ENCODE measurements around the gene FOCAD. TPM values are rescaled to one million over a fixed set of nuclear protein-coding genes. Genes with fewer than 3 reads are reported as not detected.

FOCAD gene
- total and polyA plus RNA-seq, 12 donors: 11.7 to 41.3 (median 31.2) TPM

DNA sequence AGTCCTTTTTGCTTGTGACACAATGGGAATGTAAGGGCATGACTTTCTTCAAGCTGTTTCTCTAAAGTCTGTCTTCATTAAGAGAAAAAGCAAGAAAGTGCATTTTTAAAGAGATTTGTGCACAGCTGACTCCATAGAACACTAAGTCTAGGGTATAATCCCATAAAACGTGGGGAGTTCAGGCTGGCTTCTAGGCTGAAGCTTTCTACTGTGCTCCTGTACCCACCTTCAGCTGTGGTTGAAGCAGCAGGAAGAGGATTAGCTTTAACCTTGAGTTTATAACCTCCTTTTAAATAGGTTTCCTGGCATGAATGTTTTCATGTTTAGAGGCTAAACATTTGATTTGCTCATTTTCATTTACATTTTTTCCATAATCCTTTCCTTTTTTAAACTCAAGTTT lies 220.9 kb downstream of the FOCAD start:
- WGBS, 2 donors: 77 to 90% methylated on average over 1 of the region's 1 CpG
- intact Hi-C loops (cut with DNase I): no loop called here

GRCh38 chr9:20906326-20906725 lies 222.3 kb downstream of the FOCAD start:
- ATAC-seq (no peak), DNase-seq (no peak)
- intact Hi-C loops (cut with DNase I): no loop called here
- Histone ChIP-seq H3K9me3 (no peaks in the 10 kb centered on the region), H3K27ac (no peak overlapping the region), H3K27me3 (no peaks in the 10 kb centered on the region), H3K4me1 (no peaks in the 10 kb centered on the region), H3K36me3 (peaks cover 0 to 16% (median 0%) of the 10 kb centered on the region in 9 donors), H3K4me3 (no peak overlapping the region)
- TF ChIP-seq, protein P1, sequence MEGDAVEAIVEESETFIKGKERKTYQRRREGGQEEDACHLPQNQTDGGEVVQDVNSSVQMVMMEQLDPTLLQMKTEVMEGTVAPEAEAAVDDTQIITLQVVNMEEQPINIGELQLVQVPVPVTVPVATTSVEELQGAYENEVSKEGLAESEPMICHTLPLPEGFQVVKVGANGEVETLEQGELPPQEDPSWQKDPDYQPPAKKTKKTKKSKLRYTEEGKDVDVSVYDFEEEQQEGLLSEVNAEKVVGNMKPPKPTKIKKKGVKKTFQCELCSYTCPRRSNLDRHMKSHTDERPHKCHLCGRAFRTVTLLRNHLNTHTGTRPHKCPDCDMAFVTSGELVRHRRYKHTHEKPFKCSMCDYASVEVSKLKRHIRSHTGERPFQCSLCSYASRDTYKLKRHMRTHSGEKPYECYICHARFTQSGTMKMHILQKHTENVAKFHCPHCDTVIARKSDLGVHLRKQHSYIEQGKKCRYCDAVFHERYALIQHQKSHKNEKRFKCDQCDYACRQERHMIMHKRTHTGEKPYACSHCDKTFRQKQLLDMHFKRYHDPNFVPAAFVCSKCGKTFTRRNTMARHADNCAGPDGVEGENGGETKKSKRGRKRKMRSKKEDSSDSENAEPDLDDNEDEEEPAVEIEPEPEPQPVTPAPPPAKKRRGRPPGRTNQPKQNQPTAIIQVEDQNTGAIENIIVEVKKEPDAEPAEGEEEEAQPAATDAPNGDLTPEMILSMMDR (IDR thresholded peaks at IDR 0.05): no peak
- WGBS, 2 donors: 93 to 97% methylated on average over 1 of the region's 1 CpG

More for the DNA sequence above, 220.9 kb downstream of the FOCAD start:
- no peaks in the 10 kb centered on the region for H3K27me3 ChIP-seq
- no peaks in the 10 kb centered on the region for H3K4me1 ChIP-seq
- no peak overlapping the region for H3K27ac ChIP-seq
- H3K4me3 ChIP-seq: no peak overlapping the region
- ATAC-seq (no peak), DNase-seq (no peak)
- H3K9me3 ChIP-seq: no peaks in the 10 kb centered on the region
- peaks cover 0 to 16% (median 0%) of the 10 kb centered on the region in 9 donors for H3K36me3 ChIP-seq
- TF ChIP-seq, protein P1 (IDR thresholded peaks at IDR 0.05): no peak

DNA sequence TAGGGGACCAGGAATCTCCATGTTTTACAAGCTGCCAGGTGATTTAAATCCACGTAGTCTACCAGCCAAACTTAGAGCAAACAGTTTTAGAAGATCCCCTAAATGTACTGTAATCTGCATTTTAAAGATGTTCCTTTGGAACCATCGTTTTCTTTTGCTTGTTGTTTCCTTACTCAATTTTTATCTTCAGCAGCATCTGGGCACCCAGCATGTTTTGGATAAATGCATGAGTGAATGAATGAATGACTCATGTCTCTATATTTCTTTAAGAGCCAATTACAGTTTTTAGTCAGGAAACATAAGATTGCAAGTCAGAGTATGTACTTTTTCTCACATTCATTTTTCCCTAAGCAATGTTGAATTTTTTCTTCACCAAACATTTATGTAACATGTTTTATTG lies 224.4 kb downstream of the FOCAD start:
- ATAC-seq (no peak), DNase-seq (no peak)
- Histone ChIP-seq H3K27me3 (no peaks in the 10 kb centered on the region), H3K4me3 (no peak overlapping the region), H3K4me1 (no peaks in the 10 kb centered on the region), H3K36me3 (peaks cover 0 to 29% (median 0%) of the 10 kb centered on the region in 9 donors), H3K9me3 (no peaks in the 10 kb centered on the region), H3K27ac (no peak overlapping the region)
- 65 to 68% methylated on average over 2 of the region's 2 CpGs for WGBS, 2 donors
- TF ChIP-seq, protein P1 (IDR thresholded peaks at IDR 0.05): no peak
- intact Hi-C loops (cut with DNase I): no loop called here

DNA sequence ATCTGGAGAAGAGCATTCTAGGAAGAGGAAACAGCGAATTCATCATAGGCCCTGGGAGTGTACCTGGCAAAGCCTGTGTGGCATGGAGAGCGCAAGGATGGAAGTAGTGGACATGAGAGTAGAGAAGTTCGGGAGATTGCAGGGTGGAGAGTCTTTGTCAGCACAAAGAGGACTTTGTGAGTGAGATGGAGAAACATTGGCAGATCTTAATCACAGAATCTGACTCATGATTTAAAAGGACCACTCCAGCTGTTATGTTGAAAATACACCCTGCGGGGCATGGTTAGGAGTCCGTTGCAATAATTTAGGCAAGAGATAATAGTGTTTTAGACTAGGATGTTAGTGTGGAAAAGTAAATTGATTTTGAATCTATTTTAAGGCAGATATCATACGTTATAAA lies 230.5 kb downstream of the FOCAD start:
- WGBS, 2 donors: 96 to 97% methylated on average over 6 of the region's 6 CpGs
- Histone ChIP-seq H3K27ac (no peak overlapping the region), H3K4me1 (no peaks in the 10 kb centered on the region), H3K27me3 (no peaks in the 10 kb centered on the region), H3K36me3 (peaks cover 0 to 52% (median 5%) of the 10 kb centered on the region in 9 donors), H3K9me3 (peaks cover 0 to 6% (median 0%) of the 10 kb centered on the region in 11 donors), H3K4me3 (no peak overlapping the region)
- TF ChIP-seq, protein P1 (IDR thresholded peaks at IDR 0.05): no peak
- ATAC-seq (no peak), DNase-seq (no peak)
- intact Hi-C loops (cut with DNase I): no loop called here

Data from heart right ventricle (tissue), 16 donors.